ENCODE data around the gene PAXX. TPM values are rescaled to one million over a fixed set of nuclear protein-coding genes. Genes with fewer than 3 reads are reported as not detected.

Gene PAXX
- total and polyA plus RNA-seq, 12 donors, result 12.7 to 131 (median 17.1) TPM

DNA sequence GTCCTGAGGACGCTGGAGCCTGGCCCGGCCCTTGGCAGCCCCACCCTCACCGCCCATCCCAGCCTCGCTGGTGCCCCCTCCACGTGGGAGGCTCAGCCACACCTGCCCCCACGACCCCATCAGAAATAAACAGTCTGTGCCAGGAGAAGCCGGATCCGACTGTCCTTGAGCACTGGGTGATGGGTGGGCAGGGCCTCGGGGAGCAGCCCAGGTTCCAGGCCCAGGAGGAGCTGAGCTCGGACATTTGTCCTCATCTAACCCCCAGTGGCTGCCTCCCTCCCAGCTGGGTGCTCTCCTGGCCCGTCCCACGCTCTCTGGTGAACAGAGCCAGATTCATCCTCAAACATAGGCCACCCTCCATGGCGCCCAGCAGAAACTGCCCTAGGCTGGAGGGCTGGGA, 19.5 kb upstream of the PAXX start:
- Histone ChIP-seq H3K27me3 (peaks cover 0 to 15% (median 0%) of the 10 kb centered on the region in 7 donors), H3K4me1 (peaks cover 11 to 52% (median 37%) of the 10 kb centered on the region in 9 donors), H3K9me3 (no peaks in the 10 kb centered on the region), H3K27ac (no peak overlapping the region), H3K36me3 (no peaks in the 10 kb centered on the region), H3K4me3 (no peak overlapping the region)
- TF ChIP-seq, protein P1, sequence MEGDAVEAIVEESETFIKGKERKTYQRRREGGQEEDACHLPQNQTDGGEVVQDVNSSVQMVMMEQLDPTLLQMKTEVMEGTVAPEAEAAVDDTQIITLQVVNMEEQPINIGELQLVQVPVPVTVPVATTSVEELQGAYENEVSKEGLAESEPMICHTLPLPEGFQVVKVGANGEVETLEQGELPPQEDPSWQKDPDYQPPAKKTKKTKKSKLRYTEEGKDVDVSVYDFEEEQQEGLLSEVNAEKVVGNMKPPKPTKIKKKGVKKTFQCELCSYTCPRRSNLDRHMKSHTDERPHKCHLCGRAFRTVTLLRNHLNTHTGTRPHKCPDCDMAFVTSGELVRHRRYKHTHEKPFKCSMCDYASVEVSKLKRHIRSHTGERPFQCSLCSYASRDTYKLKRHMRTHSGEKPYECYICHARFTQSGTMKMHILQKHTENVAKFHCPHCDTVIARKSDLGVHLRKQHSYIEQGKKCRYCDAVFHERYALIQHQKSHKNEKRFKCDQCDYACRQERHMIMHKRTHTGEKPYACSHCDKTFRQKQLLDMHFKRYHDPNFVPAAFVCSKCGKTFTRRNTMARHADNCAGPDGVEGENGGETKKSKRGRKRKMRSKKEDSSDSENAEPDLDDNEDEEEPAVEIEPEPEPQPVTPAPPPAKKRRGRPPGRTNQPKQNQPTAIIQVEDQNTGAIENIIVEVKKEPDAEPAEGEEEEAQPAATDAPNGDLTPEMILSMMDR (IDR thresholded peaks at IDR 0.05), result no peak
- intact Hi-C loops (cut with DNase I), result no loop called here
- 59 to 60% methylated on average over 13 of the region's 13 CpGs for WGBS, 2 donors
- peak in 1 of 2 donors; percentile 10 for DNase-seq
- ATAC-seq, result no peak

DNA sequence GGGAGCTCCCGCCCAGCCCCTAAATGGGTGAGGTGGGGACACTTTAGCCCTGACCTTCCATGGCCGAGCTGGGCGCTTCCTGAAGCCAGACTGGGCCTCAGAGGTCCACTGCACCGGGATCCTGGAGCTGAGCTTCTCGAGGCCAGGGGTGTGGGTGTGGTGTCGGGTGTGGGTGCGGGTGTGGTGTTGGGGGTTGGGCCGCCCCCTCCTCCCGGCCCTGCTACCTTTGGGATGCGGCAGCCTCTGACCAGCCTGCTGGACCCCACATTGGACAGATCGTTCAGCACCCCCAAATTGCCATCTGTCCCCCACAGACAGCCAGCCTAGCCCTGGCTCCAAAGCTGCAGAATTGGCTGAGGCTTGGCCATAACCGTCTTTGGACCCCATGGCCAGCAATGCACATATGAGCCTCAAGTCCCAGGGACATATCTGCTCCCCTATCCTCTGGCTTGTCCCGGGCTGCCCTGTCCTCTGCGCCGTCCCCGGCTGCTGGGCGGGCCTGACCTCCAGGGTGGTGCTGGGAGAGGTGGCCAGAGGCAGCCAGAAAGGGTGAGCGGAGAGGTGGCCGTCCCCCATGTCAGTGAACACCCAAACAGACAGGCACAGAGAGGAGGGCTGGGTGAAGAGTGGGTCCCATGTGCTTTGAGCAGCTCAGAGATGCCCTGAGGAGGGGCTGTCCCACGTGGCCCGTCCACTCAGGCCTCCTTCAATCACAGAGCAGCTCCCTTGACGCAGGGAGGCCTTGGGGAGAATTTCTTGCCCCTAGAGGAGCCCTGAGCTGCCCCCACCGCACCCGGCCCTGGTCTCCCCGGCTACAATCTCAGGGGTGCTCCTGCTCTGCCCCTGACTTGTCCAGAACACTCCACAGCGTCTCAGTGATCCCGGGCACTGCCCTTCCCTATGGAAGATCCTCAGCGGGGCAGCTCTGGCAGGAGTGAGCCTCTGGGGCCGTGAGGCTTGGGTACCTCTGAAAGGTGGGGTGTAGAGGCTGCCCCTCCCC, 18.3 kb upstream of the PAXX start:
- Histone ChIP-seq H3K4me3 (no peak overlapping the region), H3K27ac (peak overlapping the region in 7 of 10 donors; percentile 37 to 93 (median 89)), H3K36me3 (no peaks in the 10 kb centered on the region), H3K4me1 (peaks cover 11 to 59% (median 43%) of the 10 kb centered on the region in 9 donors), H3K9me3 (no peaks in the 10 kb centered on the region), H3K27me3 (peaks cover 0 to 20% (median 0%) of the 10 kb centered on the region in 7 donors)
- ATAC-seq (no peak), DNase-seq (peak in 1 of 2 donors; percentile 9)
- intact Hi-C loops (cut with DNase I), result no loop called here
- WGBS, 2 donors, result 91 to 92% methylated on average over 28 to 29 of the region's 29 CpGs
- TF ChIP-seq, protein P1 (IDR thresholded peaks at IDR 0.05), result no peak

DNA sequence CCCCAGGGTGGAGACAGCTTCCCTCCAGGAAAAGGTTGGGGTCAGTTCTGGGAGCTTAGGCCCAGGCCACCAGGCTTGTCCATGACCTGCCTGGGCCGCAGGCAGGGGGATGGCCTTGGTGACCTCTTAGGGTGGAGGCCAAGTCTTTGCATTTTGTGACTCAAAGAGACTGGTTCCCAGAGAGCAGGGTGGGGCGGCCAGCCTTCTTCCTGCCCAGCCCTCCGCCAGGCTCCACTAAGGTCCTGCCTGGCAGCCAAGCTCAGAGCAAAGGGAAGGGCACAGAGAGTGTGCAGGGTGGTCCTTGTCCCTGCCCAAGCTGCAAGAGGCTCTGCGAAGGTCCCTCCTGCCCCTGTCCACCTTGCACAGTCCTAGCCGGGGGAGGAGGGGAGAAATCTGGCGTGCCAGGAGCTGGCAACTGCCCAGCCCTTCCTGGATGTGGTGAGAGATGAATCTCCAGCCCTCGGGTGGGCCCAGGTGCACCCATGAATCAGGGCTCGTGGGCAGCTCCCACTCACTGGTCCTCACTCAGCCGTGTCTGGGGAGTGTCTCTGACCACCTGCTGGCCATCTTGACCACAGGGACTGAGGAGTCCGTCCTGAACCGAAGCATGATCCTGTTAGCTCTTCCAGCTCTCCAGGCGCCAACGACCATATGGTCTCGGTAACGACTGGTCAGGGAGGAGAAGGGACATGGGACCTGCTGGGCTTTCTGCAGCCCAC, 17.2 kb upstream of the PAXX start:
- ATAC-seq (peak in 4 of 8 donors; percentile 7 to 36 (median 8)), DNase-seq (peak in 1 of 2 donors; percentile 47)
- TF ChIP-seq, protein P1 (IDR thresholded peaks at IDR 0.05), result no peak
- intact Hi-C loops (cut with DNase I), result no loop called here
- Histone ChIP-seq H3K4me3 (peak overlapping the region in 2 of 10 donors; percentile 2 to 5), H3K36me3 (no peaks in the 10 kb centered on the region), H3K27ac (peak overlapping the region; percentile 9 to 93 (median 89)), H3K4me1 (peaks cover 11 to 70% (median 44%) of the 10 kb centered on the region in 9 donors), H3K9me3 (no peaks in the 10 kb centered on the region), H3K27me3 (peaks cover 0 to 20% (median 0%) of the 10 kb centered on the region in 7 donors)
- 53 to 67% methylated on average over 15 of the region's 15 CpGs for WGBS, 2 donors

DNA sequence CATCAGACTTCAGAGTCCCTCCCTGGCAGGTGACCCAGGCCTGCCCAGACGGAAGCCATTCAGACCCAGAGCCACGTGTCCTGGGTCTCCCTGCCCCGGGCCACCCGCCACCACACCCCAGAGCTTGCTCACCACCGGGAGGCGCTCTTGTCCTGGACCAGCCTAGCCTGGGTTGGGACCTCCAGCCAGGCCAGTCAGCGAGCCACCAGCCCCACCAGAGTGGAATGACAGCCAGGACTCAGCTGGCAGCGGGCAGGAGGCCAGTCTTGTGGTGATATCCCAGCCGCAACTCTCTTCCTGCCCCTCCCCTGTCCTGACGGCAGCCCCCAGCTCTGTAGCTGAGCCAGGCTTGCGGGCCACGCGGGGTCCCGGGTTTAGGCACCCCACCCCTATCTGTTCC, 16.6 kb upstream of the PAXX start:
- peak overlapping the region; percentile 9 to 93 (median 89) for H3K27ac ChIP-seq

More for the DNA sequence above, 16.6 kb upstream of the PAXX start:
- H3K9me3 ChIP-seq, result no peaks in the 10 kb centered on the region
- no peaks in the 10 kb centered on the region for H3K36me3 ChIP-seq
- intact Hi-C loops (cut with DNase I), result loop anchor here in 1 of 10 donors (2.0 kb wide), 1 partner anchor 27 kb away; no protein-coding TSS in a partner anchor
- H3K4me1 ChIP-seq, result peaks cover 11 to 77% (median 48%) of the 10 kb centered on the region in 9 donors
- WGBS, 2 donors, result 26 to 34% methylated on average over 14 of the region's 14 CpGs
- peak in 7 of 8 donors; percentile 1 to 46 (median 11) for ATAC-seq
- H3K4me3 ChIP-seq, result peak overlapping the region in 1 of 10 donors; percentile 5
- TF ChIP-seq, protein P1 (IDR thresholded peaks at IDR 0.05), result peak in 8 of 9 donors; percentile 23 to 63 (median 50)
- H3K27me3 ChIP-seq, result peaks cover 0 to 20% (median 0%) of the 10 kb centered on the region in 7 donors
- DNase-seq, result peak; percentile 76

Measured in heart right ventricle (tissue), 16 donors.